Ovary (tissue), 9 donors: Measurements from ENCODE around the gene VCP. TPM values are rescaled to one million over a fixed set of nuclear protein-coding genes. Genes with fewer than 3 reads are reported as not detected.

Source experiments
- DNase-seq, 5 donors: peaks; one replicate each; pipeline ENCODE4 v3.0.0-alpha.2; 2019 to 2020
- H3K27ac ChIP-seq, 2 donors: fragments of 200-600 bp; one replicate each; pipeline versions ENCODE4 v1.5.1 to v1.8.0; 2019 to 2022
- H3K27me3 ChIP-seq: fragments of 200-600 bp; one replicate; pipeline ENCODE4 v1.8.0; 2022
- H3K36me3 ChIP-seq: fragments of 200-600 bp; sonication (generic); one replicate; pipeline ENCODE4 v1.5.1; 2019
- H3K4me1 ChIP-seq: one replicate; pipeline ENCODE4 v1.8.1; 2013; ENCODE audit warnings: mild to moderate bottlenecking, moderate library complexity; ENCODE audit not compliant: insufficient read depth
- H3K4me3 ChIP-seq: fragments of 200-600 bp; sonication (generic); one replicate; pipeline ENCODE4 v1.5.1; 2017
- H3K9me3 ChIP-seq, 2 donors: fragments of 200-600 bp in 1 of 2; sonication (generic) in 1 of 2; one replicate each; pipeline versions ENCODE4 v1.5.1 to v1.8.1; 2013 to 2019; ENCODE audit warnings: mild to moderate bottlenecking in 1 of 2, moderate library complexity in 1 of 2
- CTCF ChIP-seq, 3 donors: fragments of 450-650 bp in 2 of 3; fragments of 200-600 bp in 1 of 3; IDR thresholded peaks; one replicate each; pipeline versions ENCODE4 v1.5.1 to v1.8.0; 2016 to 2022; ENCODE audit warnings: antibody characterized with exemption in 3 of 3, mild to moderate bottlenecking in 1 of 3
- EP300 ChIP-seq: sonication (generic); formaldehyde crosslinking; IDR thresholded peaks from one replicate; pipeline ENCODE4 v1.6.1; 2017; ENCODE audit warnings: antibody characterized with exemption
- POLR2A ChIP-seq: fragments of 450-650 bp; IDR thresholded peaks from one replicate; pipeline ENCODE4 v1.6.1; 2017; ENCODE audit warnings: antibody characterized with exemption, mild to moderate bottlenecking, moderate library complexity
- WGBS, 3 donors: extraction: QIAGEN DNeasy Blood & Tissue Kit in 1 of 3; methylation state at CpG; one replicate each; pipeline versions ENCODE4 v1.1.5 to v1.1.7; 2013 to 2017; 5-methylcytosine and 5-hydroxymethylcytosine counted together
- intact Hi-C, 4 donors: fragments of 100-400 bp; cut with DNase I; formaldehyde crosslinking; loops; one replicate each; pipeline versions ENCODE4 v1.11.0 to v1.15.1; 2022 to 2023
- polyA plus RNA-seq, 2 donors: library from polyadenylated mRNA; stranded (reverse); fragments of 200-250 nt in 1 of 2; fragments of 350-450 nt in 1 of 2; fragmentation: Illumina TruSeq in 1 of 2; extraction: RNeasy Lipid Tissue Mini Kit (QIAGEN cat#74804) in 1 of 2; gene quantifications; one replicate each; pipeline ENCODE4 v1.2.3, GENCODE V29; 2013 to 2014
- total RNA-seq, 7 donors: library from RNA; depleted of rRNA in 2 of 7; stranded (reverse); fragments of >200 nt in 2 of 7; fragmentation: NEBNext Ultra II Directional in 3 of 7; extraction: Animal tissue kit (Norgen Biotek cat#: 25700) in 3 of 7; gene quantifications; one replicate each; pipeline versions ENCODE4 v1.1.0 to v1.2.4, GENCODE V29; 2016 to 2023
- donor health status: DM: no; HTN: no; CAD: no; lungs with moderate emphysema.
- donor health status: DM: no; HTN: no; CAD: no.
- donor health status: Bipolar disorder and iron deficiency.
- donor health status: DM: yes; HTN: yes; CAD: no.
- donor health status: DM: no; HTN: no; CAD: no.
- donor health status: DM: yes; HTN: yes; CAD: no.

VCP gene
- total and polyA plus RNA-seq, 9 donors: 78.0 to 276 (median 149) TPM

- TF ChIP-seq CTCF (IDR thresholded peaks at IDR 0.05) (no peak), EP300 (no peak), POLR2A (no peak)
- WGBS, 3 donors: 88 to 94% (median 92%) methylated on average over 2 of the region's 2 CpGs
- Histone ChIP-seq H3K27ac (no peak overlapping the region), H3K9me3 (no peaks in the 10 kb centered on the region), H3K27me3 (no peaks in the 10 kb centered on the region), H3K36me3 (no peaks in the 10 kb centered on the region), H3K4me1 (peaks cover 1% of the 10 kb centered on the region), H3K4me3 (no peak overlapping the region)
- intact Hi-C loops: no loop called here
- no peak for DNase-seq
These were observed 12.7 kb upstream of the VCP start for GRCh38 chr9:35085078-35085477.

GRCh38 chr9:35079426-35080341 lies 7.3 kb upstream of the VCP start, which contains the start of gene FANCG:
Gene FANCG (minus strand): TSS chr9:35079942. CDS start chr9:35079524, 418 bp downstream.
- intact Hi-C loops: loop anchor here in 1 of 4 donors (10.0 kb wide), 1 partner anchor 85 kb away; no protein-coding TSS in a partner anchor

GRCh38 chr9:35079041-35079425 lies 6.6 kb upstream of the VCP start:
- TF ChIP-seq POLR2A (no peak), CTCF (IDR thresholded peaks at IDR 0.05) (no peak), EP300 (no peak)
- H3K36me3 ChIP-seq: no peaks in the 10 kb centered on the region
- H3K27ac ChIP-seq: no peak overlapping the region
- H3K9me3 ChIP-seq: no peaks in the 10 kb centered on the region
- no peaks in the 10 kb centered on the region for H3K27me3 ChIP-seq
- peaks cover 10% of the 10 kb centered on the region for H3K4me1 ChIP-seq
- no peak for DNase-seq
- WGBS, 3 donors: 1 to 4% (median 1%) methylated on average over 10 of the region's 10 CpGs
- intact Hi-C loops: loop anchor here in 1 of 4 donors (10.0 kb wide), 1 partner anchor 84 kb away; no protein-coding TSS in a partner anchor
- peak overlapping the region; percentile 64 for H3K4me3 ChIP-seq

More at GRCh38 chr9:35079426-35080341, 7.3 kb upstream of the VCP start, which contains the start of gene FANCG:
- H3K27me3 ChIP-seq: no peaks in the 10 kb centered on the region
- peak; percentile 43 for TF ChIP-seq POLR2A
- TF ChIP-seq CTCF (IDR thresholded peaks at IDR 0.05): no peak
- peak within 1 kb of the TSS in 1 of 2 donors; percentile 57 for H3K27ac ChIP-seq
- WGBS, 3 donors: 0 to 1% (median 0%) methylated on average over 51 to 67 of the region's 67 CpGs
- H3K36me3 ChIP-seq: no peaks in the 10 kb centered on the region
- no peaks in the 10 kb centered on the region for H3K9me3 ChIP-seq
- peaks cover 10% of the 10 kb centered on the region for H3K4me1 ChIP-seq
- peak within 1 kb of the TSS; percentile 64 for H3K4me3 ChIP-seq
- DNase-seq: peak; percentile 84 to 89 (median 86)

- DNase-seq: no peak
- Histone ChIP-seq H3K9me3 (no peaks in the 10 kb centered on the region), H3K4me1 (peaks cover 10% of the 10 kb centered on the region), H3K27ac (no peak overlapping the region), H3K27me3 (no peaks in the 10 kb centered on the region), H3K36me3 (no peaks in the 10 kb centered on the region), H3K4me3 (no peak overlapping the region)
- WGBS, 3 donors: 40 to 55% (median 46%) methylated on average over 4 of the region's 4 CpGs
- no peak for TF ChIP-seq CTCF (IDR thresholded peaks at IDR 0.05)
- no peak for TF ChIP-seq POLR2A
- TF ChIP-seq EP300: no peak
- intact Hi-C loops: loop anchor here in 1 of 4 donors (10.0 kb wide), 1 partner anchor 83 kb away; no protein-coding TSS in a partner anchor
These were observed 5.6 kb upstream of the VCP start for GRCh38 chr9:35078066-35078465.
